Stimulated activated CD4-positive, alpha-beta T cell treated with anti-CD3 and anti-CD28 coated beads, TNF-alpha, amount 100 ng/mL, for 1 hour (primary cell): Measurements from ENCODE around the gene MEI1.

Experiments used
- DNase-seq, 3 donors: peaks; one replicate each; pipeline ENCODE4 v3.0.0-alpha.2; 2020; ENCODE audit warnings: low read depth in 3 of 3, low spot score in 1 of 3

The MEI1 gene

DNA sequence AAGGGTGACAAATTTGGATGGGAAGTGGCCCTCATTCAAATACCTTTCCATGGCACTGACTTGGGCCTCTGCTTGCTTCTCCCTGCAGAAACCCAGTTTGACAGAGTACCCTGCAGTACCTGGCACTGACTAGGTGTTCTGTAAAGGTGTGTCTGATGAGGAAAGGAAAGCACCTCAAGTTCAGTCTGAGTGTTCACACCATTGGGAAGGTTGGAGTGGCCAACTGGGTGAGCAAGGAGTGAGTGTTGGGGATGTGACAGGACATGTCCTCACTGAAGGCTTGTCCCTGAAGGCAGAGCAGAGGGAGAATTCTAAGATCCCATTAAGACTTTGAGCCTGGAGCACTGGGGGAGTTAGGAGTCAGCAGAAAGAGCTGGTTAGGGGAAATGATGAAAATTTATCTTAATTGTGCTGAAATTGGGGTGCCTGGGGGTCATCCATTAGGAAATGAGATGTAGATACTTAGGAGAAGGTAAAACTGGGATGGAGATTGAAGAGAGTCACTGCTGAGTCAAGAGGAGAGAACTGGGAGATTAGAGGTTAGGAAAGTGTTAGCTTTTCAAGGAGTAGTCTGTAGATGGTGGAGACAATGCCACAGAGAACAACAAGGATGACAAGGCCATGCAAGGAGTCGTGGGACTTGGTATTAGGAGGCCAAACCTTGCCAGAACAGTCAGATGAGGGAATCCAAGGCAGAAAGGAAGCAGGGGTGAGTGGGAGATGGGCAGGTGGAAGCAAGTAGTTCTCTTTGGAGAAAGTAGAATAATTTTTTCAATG lies 139.7 kb downstream of the MEI1 start:
- DNase-seq = no peak

GRCh38 chr22:41840216-41840615 lies 140.9 kb downstream of the MEI1 start:
- DNase-seq = no peak

DNA sequence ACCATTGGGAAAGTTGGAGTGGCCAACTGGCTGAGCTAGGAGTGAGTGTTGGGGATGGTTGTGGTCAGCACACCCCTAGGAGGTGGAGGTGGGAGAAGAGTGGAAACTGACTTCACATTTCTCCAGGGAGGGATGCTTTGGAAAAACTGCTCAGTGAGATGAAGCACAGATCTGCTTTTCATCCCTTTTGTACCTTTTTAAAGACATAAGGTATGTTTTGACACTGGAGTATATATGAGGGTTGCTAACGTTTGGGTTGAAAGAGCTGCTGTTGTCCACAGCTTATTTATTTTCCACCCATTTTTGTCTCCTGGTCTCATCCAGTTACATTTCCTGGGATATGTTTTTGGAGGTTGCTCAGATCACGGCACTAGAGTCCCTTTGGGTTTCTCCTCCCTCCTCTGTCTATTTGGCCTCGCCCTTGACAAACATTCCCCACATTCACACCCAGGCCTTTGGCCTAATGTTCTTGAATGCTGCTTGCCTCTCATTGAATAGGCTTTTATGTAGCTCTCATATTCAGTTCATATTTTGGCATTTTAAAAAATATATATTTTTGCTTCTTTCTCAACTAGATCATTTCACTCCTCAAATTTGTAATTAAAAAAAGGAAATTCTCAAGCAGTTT lies 141.9 kb downstream of the MEI1 start:
- no peak for DNase-seq

DNA sequence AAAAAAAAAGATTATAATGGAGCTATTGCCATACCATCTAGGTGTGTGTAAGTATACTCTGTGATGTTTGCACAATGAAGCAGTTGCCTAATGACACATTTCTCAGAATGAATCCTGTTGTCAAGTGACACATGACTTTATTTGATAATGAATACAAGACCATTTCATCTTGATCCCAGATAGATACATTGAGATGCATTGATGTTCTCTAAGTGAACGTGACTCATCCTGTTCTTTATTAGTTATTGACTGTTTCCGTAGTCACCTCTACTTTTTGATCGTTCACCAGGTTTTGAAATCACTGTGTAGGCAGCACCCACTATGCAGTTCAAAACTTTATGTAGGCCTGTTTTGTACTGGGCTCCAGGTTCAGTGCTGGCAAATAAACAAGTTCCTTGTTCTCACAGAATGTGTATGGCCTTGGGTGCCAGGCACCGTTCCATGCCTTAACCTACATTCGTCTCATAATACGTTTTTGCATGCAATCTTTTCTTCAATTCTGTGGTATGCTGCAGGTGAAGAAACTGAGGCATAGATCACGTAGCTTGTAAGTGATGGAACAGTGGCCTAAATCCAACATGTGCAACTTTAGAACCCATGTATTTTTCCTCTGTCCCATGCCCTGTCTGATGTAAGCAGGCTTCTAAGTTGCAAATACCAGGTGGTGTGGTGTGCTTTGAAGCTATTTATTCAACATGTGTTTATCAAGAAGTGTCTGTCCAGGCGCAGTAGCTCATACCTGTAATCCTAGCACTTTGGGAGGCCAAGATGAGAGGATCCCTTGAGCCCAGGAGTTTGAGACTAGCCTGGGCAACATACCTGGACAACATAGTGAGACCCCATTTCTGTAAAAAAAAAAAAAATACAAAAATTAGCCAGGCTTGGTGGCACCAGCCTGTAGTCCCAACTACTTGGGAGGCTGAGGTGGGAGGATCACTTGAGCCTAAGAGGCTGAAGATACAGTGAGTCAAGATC lies 144.0 kb downstream of the MEI1 start:
- no peak for DNase-seq

- DNase-seq = no peak
Observed at GRCh38 chr22:41844036-41844435, 144.7 kb downstream of the MEI1 start.

- no peak for DNase-seq
Observed at GRCh38 chr22:41844513-41844912, 145.2 kb downstream of the MEI1 start.

GRCh38 chr22:41845380-41846267 lies 146.3 kb downstream of the MEI1 start:
- no peak for DNase-seq

GRCh38 chr22:41846268-41846987 lies 147.1 kb downstream of the MEI1 start:
- DNase-seq = no peak

GRCh38 chr22:41847300-41847699 lies 148.0 kb downstream of the MEI1 start:
- no peak for DNase-seq

GRCh38 chr22:41848468-41848867 lies 149.2 kb downstream of the MEI1 start:
- DNase-seq = no peak
